Prostate gland (tissue), 2 donors: Measurements from ENCODE around the gene CYBA.

ENCODE experiments used
- POLR2A ChIP-seq: fragments of 450-650 bp; IDR thresholded peaks from one replicate; pipeline ENCODE4 v1.6.1; 2016; ENCODE audit warnings: antibody characterized with exemption, mild to moderate bottlenecking
- TF ChIP-seq, protein P1 (sequence below), 4 experiments: fragments of 200-600 bp in 2 of 4; fragments of 450-650 bp in 2 of 4; sonication (generic) in 2 of 4; IDR thresholded peaks; 1 replicate in 3 of 4; 2 replicates in 1 of 4; pipeline ENCODE4 v1.5.1; 2016 to 2019; ENCODE audit warnings: antibody characterized with exemption in 4 of 4, mild to moderate bottlenecking in 2 of 4, moderate library complexity in 2 of 4

DNA sequence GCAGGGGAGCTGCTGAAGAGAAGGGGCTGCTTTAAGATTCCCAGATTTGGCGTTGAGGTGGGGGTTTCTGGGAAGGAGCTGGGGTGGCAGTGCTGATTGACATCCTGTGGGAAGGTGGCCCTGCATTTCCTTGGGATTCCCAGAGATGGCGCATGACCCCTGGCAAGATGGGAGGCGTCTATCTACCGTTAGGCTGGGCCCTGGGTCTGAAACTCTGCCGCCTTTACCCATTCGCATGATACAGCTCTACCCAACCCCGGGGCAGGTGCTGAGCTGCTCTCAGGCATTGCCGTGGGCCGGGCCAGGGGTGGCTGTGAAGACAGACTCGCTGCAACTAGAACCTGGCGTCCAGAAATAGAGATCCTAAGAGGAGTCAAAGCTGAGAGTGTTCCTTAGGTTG is 21.9 kb upstream of the CYBA start:
- TF ChIP-seq, protein P1, sequence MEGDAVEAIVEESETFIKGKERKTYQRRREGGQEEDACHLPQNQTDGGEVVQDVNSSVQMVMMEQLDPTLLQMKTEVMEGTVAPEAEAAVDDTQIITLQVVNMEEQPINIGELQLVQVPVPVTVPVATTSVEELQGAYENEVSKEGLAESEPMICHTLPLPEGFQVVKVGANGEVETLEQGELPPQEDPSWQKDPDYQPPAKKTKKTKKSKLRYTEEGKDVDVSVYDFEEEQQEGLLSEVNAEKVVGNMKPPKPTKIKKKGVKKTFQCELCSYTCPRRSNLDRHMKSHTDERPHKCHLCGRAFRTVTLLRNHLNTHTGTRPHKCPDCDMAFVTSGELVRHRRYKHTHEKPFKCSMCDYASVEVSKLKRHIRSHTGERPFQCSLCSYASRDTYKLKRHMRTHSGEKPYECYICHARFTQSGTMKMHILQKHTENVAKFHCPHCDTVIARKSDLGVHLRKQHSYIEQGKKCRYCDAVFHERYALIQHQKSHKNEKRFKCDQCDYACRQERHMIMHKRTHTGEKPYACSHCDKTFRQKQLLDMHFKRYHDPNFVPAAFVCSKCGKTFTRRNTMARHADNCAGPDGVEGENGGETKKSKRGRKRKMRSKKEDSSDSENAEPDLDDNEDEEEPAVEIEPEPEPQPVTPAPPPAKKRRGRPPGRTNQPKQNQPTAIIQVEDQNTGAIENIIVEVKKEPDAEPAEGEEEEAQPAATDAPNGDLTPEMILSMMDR (IDR thresholded peaks at IDR 0.05) = no peak
- no peak for TF ChIP-seq POLR2A
